Measurements from ENCODE around the gene KIF2B.

DNA sequence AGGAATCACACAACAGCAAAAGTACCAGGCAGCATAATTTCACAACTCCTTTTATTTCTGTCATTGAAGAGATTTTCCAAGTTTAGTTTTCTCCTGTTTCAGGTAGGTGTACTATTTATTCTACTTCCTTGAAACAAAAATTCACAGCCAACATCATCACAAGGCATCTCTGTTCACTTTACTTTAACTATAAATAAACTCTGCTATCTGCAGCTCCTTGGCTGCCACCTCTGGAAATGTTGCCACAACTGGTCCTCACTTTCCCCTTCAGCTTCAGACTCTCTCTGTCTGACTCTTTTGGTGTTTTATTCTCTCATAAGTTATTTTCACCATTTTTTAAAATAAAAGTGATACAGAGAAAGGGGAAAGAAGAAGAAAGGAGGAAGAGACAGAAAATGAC lies 27.9 kb upstream of the KIF2B start:
- TF ChIP-seq, protein P1, sequence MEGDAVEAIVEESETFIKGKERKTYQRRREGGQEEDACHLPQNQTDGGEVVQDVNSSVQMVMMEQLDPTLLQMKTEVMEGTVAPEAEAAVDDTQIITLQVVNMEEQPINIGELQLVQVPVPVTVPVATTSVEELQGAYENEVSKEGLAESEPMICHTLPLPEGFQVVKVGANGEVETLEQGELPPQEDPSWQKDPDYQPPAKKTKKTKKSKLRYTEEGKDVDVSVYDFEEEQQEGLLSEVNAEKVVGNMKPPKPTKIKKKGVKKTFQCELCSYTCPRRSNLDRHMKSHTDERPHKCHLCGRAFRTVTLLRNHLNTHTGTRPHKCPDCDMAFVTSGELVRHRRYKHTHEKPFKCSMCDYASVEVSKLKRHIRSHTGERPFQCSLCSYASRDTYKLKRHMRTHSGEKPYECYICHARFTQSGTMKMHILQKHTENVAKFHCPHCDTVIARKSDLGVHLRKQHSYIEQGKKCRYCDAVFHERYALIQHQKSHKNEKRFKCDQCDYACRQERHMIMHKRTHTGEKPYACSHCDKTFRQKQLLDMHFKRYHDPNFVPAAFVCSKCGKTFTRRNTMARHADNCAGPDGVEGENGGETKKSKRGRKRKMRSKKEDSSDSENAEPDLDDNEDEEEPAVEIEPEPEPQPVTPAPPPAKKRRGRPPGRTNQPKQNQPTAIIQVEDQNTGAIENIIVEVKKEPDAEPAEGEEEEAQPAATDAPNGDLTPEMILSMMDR (conservative IDR thresholded peaks at IDR 0.05; ENCODE audit: low read depth in 2 of 2) = no peak
- no peak for TF ChIP-seq NANOG (IDR thresholded peaks at IDR 0.05; ENCODE audit: borderline replicate concordance)

Data from GM23338 (cell line).